ENCODE measurements around the gene PYY.

Gene PYY

DNA sequence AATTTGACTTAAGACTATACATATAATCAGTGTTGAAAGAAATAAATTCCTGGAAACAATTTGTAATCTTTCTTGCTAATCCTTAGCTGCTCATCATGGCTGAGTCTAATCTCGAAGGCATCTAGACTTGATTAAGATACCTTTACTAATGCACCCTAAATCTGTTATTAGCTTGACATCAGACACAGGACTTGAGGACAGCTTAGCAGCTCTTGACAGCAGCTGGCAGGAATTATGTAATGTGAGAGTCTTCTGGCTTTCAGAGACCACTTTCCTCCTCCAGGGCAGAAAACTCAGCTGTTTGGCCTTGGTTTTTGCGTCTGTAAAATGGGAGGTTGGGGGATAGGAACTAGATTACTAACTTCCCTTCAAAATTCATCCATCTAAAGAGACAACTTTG is 39.3 kb downstream of the PYY start:
- H3K4me3 ChIP-seq (ENCODE audit: insufficient read length, low read depth), result no peak overlapping the region
- H3K4me1 ChIP-seq (ENCODE audit: insufficient read depth, insufficient read length), result peaks cover 17% of the 10 kb centered on the region
- peaks cover 6% of the 10 kb centered on the region for H3K27me3 ChIP-seq (ENCODE audit: insufficient read depth, insufficient read length)
- peaks cover 28% of the 10 kb centered on the region; the same call in 1 of the 2 replicates for H3K9me3 ChIP-seq (ENCODE audit: insufficient read depth, low read length)
- no peaks in the 10 kb centered on the region for H3K36me3 ChIP-seq (ENCODE audit: insufficient read depth, insufficient read length, low read length)
- no peak for TF ChIP-seq ZNF274 (IDR thresholded peaks at IDR 0.05; ENCODE audit: low read depth, low read length)
- no peak for TF ChIP-seq SUZ12 (IDR thresholded peaks at IDR 0.05; ENCODE audit: extremely low read depth, insufficient read depth, insufficient read length)
- TF ChIP-seq YY1 (IDR thresholded peaks at IDR 0.05; ENCODE audit: insufficient read depth, insufficient read length), result no peak
- DNase-seq (ENCODE audit: low read depth, low spot score), result no peak
- H3K9ac ChIP-seq (ENCODE audit: insufficient read length, low read depth), result no peak overlapping the region

GRCh38 chr17:43913584-43913983 is 40.2 kb downstream of the PYY start:
- Histone ChIP-seq H3K27me3 (ENCODE audit: insufficient read depth, insufficient read length) (peaks cover 13% of the 10 kb centered on the region), H3K36me3 (ENCODE audit: insufficient read depth, insufficient read length, low read length) (no peaks in the 10 kb centered on the region), H3K9me3 (ENCODE audit: insufficient read depth, low read length) (peaks cover 28% of the 10 kb centered on the region; the same call in 1 of the 2 replicates), H3K9ac (ENCODE audit: insufficient read length, low read depth) (no peak overlapping the region), H3K4me1 (ENCODE audit: insufficient read depth, insufficient read length) (peaks cover 17% of the 10 kb centered on the region), H3K4me3 (ENCODE audit: insufficient read length, low read depth) (no peak overlapping the region)
- TF ChIP-seq SUZ12 (IDR thresholded peaks at IDR 0.05; ENCODE audit: extremely low read depth, insufficient read depth, insufficient read length) (no peak), ZNF274 (IDR thresholded peaks at IDR 0.05; ENCODE audit: low read depth, low read length) (no peak), YY1 (IDR thresholded peaks at IDR 0.05; ENCODE audit: insufficient read depth, insufficient read length) (no peak)
- no peak for DNase-seq (ENCODE audit: low read depth, low spot score)

GRCh38 chr17:43912635-43913304 is 41.0 kb downstream of the PYY start:
- TF ChIP-seq YY1 (IDR thresholded peaks at IDR 0.05; ENCODE audit: insufficient read depth, insufficient read length) (no peak), ZNF274 (IDR thresholded peaks at IDR 0.05; ENCODE audit: low read depth, low read length) (no peak), SUZ12 (IDR thresholded peaks at IDR 0.05; ENCODE audit: extremely low read depth, insufficient read depth, insufficient read length) (no peak)
- Histone ChIP-seq H3K4me1 (ENCODE audit: insufficient read depth, insufficient read length) (peaks cover 17% of the 10 kb centered on the region), H3K36me3 (ENCODE audit: insufficient read depth, insufficient read length, low read length) (no peaks in the 10 kb centered on the region), H3K9me3 (ENCODE audit: insufficient read depth, low read length) (peaks cover 25% of the 10 kb centered on the region; the same call in 1 of the 2 replicates), H3K27me3 (ENCODE audit: insufficient read depth, insufficient read length) (peaks cover 18% of the 10 kb centered on the region), H3K9ac (ENCODE audit: insufficient read length, low read depth) (no peak overlapping the region), H3K4me3 (ENCODE audit: insufficient read length, low read depth) (no peak overlapping the region)
- no peak for DNase-seq (ENCODE audit: low read depth, low spot score)

- no peak overlapping the region for H3K4me3 ChIP-seq (ENCODE audit: insufficient read length, low read depth)
- H3K36me3 ChIP-seq (ENCODE audit: insufficient read depth, insufficient read length, low read length), result no peaks in the 10 kb centered on the region
- H3K9me3 ChIP-seq (ENCODE audit: insufficient read depth, low read length), result peaks cover 16% of the 10 kb centered on the region; the same call in 1 of the 2 replicates
- peaks cover 13% of the 10 kb centered on the region for H3K4me1 ChIP-seq (ENCODE audit: insufficient read depth, insufficient read length)
- no peak for DNase-seq (ENCODE audit: low read depth, low spot score)
- H3K27me3 ChIP-seq (ENCODE audit: insufficient read depth, insufficient read length), result peaks cover 18% of the 10 kb centered on the region
- H3K9ac ChIP-seq (ENCODE audit: insufficient read length, low read depth), result no peak overlapping the region
- no peak for TF ChIP-seq SUZ12 (IDR thresholded peaks at IDR 0.05; ENCODE audit: extremely low read depth, insufficient read depth, insufficient read length)
- no peak for TF ChIP-seq YY1 (IDR thresholded peaks at IDR 0.05; ENCODE audit: insufficient read depth, insufficient read length)
- no peak for TF ChIP-seq ZNF274 (IDR thresholded peaks at IDR 0.05; ENCODE audit: low read depth, low read length)
These were observed 41.8 kb downstream of the PYY start for GRCh38 chr17:43911904-43912303.

GRCh38 chr17:43909537-43910231 is 44.1 kb downstream of the PYY start:
- H3K9ac ChIP-seq (ENCODE audit: insufficient read length, low read depth), result no peak overlapping the region
- H3K27me3 ChIP-seq (ENCODE audit: insufficient read depth, insufficient read length), result peaks cover 18% of the 10 kb centered on the region
- peaks cover 10% of the 10 kb centered on the region for H3K4me1 ChIP-seq (ENCODE audit: insufficient read depth, insufficient read length)
- DNase-seq (ENCODE audit: low read depth, low spot score), result no peak
- H3K9me3 ChIP-seq (ENCODE audit: insufficient read depth, low read length), result no peaks in the 10 kb centered on the region
- no peak overlapping the region for H3K4me3 ChIP-seq (ENCODE audit: insufficient read length, low read depth)
- TF ChIP-seq SUZ12 (IDR thresholded peaks at IDR 0.05; ENCODE audit: extremely low read depth, insufficient read depth, insufficient read length) (no peak), YY1 (IDR thresholded peaks at IDR 0.05; ENCODE audit: insufficient read depth, insufficient read length) (no peak), ZNF274 (IDR thresholded peaks at IDR 0.05; ENCODE audit: low read depth, low read length) (no peak)
- H3K36me3 ChIP-seq (ENCODE audit: insufficient read depth, insufficient read length, low read length), result no peaks in the 10 kb centered on the region

DNA sequence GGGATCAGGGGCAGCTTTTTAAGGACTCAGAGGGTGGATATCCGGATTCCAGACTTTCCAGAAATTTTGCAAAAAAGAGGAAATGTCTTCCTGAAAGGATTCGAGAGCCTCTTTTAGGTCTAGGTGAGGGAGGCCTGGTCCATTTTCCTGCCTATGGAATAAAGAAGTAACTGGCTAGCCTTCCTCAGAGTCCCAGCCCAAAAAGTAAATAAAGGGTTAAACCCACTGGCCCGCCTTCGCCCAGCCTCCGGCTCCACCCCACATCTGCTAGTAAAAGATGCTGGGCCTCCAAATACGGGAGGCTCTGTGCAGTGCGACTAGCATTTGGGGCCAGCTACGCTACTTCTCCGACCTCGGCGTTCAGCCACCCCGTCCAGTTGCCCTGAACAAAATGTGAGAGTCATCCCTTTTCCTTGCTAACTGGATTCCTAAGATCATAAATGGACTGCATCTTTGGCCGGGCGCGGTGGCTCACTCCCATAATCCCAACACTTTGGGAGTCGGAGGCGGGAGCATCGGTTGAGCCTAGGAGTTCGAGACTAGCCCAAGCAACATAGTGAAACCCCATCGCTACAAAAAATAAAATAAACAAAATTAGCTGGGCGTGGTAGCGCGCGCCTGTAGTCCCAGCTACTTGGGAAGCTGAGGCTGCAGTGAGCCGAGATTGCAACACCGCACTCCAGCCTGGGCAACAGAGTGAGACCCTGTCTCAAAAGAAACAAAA is 45.6 kb downstream of the PYY start:
- Histone ChIP-seq H3K27me3 (ENCODE audit: insufficient read depth, insufficient read length) (peaks cover 23% of the 10 kb centered on the region), H3K9ac (ENCODE audit: insufficient read length, low read depth) (peak overlapping the region; percentile 53), H3K36me3 (ENCODE audit: insufficient read depth, insufficient read length, low read length) (no peaks in the 10 kb centered on the region), H3K4me1 (ENCODE audit: insufficient read depth, insufficient read length) (peaks cover 10% of the 10 kb centered on the region), H3K4me3 (ENCODE audit: insufficient read length, low read depth) (peak overlapping the region; percentile 70), H3K9me3 (ENCODE audit: insufficient read depth, low read length) (no peaks in the 10 kb centered on the region)
- TF ChIP-seq ZNF274 (IDR thresholded peaks at IDR 0.05; ENCODE audit: low read depth, low read length) (no peak), YY1 (IDR thresholded peaks at IDR 0.05; ENCODE audit: insufficient read depth, insufficient read length) (no peak), SUZ12 (IDR thresholded peaks at IDR 0.05; ENCODE audit: extremely low read depth, insufficient read depth, insufficient read length) (no peak)
- peak; percentile 51 for DNase-seq (ENCODE audit: low read depth, low spot score)
